ENCODE results near the gene LILRA2. TPM values are rescaled to one million over a fixed set of nuclear protein-coding genes. Genes with fewer than 3 reads are reported as not detected.
"Not testable (repeated sequence)": the region's sequence is repeated elsewhere in the genome, so short reads cannot be mapped to it uniquely, and the experiment has no call there.

The LILRA2 gene
- total RNA-seq, 2 experiments from 2014 or later, result not detected

GRCh38 chr19:54606891-54607784 lies 33.5 kb downstream of the LILRA2 start:
- CTCF ChIA-PET, result no interaction called here
- POLR2A ChIA-PET, result no interaction called here

- ChIA-PET CTCF (no interaction called here), POLR2A (no interaction called here)
These were observed 34.2 kb downstream of the LILRA2 start for GRCh38 chr19:54607785-54608150.

GRCh38 chr19:54608205-54608604 lies 34.6 kb downstream of the LILRA2 start:
- ChIA-PET CTCF (no interaction called here), POLR2A (no interaction called here)

- CTCF ChIA-PET, result no interaction called here
- POLR2A ChIA-PET, result no interaction called here
These were observed 35.2 kb downstream of the LILRA2 start for GRCh38 chr19:54608792-54609191.

- POLR2A ChIA-PET, result no interaction called here
These were observed 35.8 kb downstream of the LILRA2 start for GRCh38 chr19:54609356-54609791.

GRCh38 chr19:54612428-54612827 lies 38.8 kb downstream of the LILRA2 start:
- CTCF ChIA-PET, result no interaction called here

More at GRCh38 chr19:54609356-54609791, 35.8 kb downstream of the LILRA2 start:
- CTCF ChIA-PET, result no interaction called here

GRCh38 chr19:54614726-54615125 lies 41.1 kb downstream of the LILRA2 start:
- ChIA-PET CTCF (no interaction called here), POLR2A (no interaction called here)

More at GRCh38 chr19:54612428-54612827, 38.8 kb downstream of the LILRA2 start:
- POLR2A ChIA-PET, result no interaction called here

- ChIA-PET CTCF (no interaction called here), POLR2A (no interaction called here)
These were observed 42.5 kb downstream of the LILRA2 start for GRCh38 chr19:54616057-54616456.

GRCh38 chr19:54616821-54617560 lies 43.4 kb downstream of the LILRA2 start:
- CTCF ChIA-PET, result no interaction called here
- POLR2A ChIA-PET, result no interaction called here

GRCh38 chr19:54620464-54620863 lies 46.9 kb downstream of the LILRA2 start:
- POLR2A ChIA-PET, result no interaction called here
- CTCF ChIA-PET, result no interaction called here

GRCh38 chr19:54622431-54622830 lies 48.8 kb downstream of the LILRA2 start:
- POLR2A ChIA-PET, result no interaction called here
- CTCF ChIA-PET, result no interaction called here

GRCh38 chr19:54624234-54624633 lies 50.6 kb downstream of the LILRA2 start:
- POLR2A ChIA-PET, result not testable (repeated sequence)

GRCh38 chr19:54624934-54625730 lies 51.5 kb downstream of the LILRA2 start:
- CTCF ChIA-PET, POLR2A ChIA-PET: not testable (repeated sequence)

More at GRCh38 chr19:54624234-54624633, 50.6 kb downstream of the LILRA2 start:
- CTCF ChIA-PET, result not testable (repeated sequence)

- CTCF ChIA-PET, result no interaction called here
These were observed 53.2 kb downstream of the LILRA2 start for GRCh38 chr19:54626757-54627156.

GRCh38 chr19:54627912-54628311 lies 54.3 kb downstream of the LILRA2 start:
- CTCF ChIA-PET, result not testable (repeated sequence)
- POLR2A ChIA-PET, result interaction anchor here (0.6 kb wide), 1 partner anchor 418 kb away, joined by 5 read pairs; no protein-coding TSS in a partner anchor

More at GRCh38 chr19:54626757-54627156, 53.2 kb downstream of the LILRA2 start:
- POLR2A ChIA-PET, result no interaction called here

GRCh38 chr19:54630262-54630661 lies 56.7 kb downstream of the LILRA2 start, which contains the start of gene LILRB1:
Gene LILRB1, plus strand, starts transcription at chr19:54630484. Its CDS starts 590 bp downstream, at chr19:54631074.
- POLR2A ChIA-PET, CTCF ChIA-PET: not testable (repeated sequence)

- CTCF ChIA-PET, result no interaction called here
These were observed 57.2 kb downstream of the LILRA2 start for GRCh38 chr19:54630782-54631181.

GRCh38 chr19:54631489-54632337 lies 58.1 kb downstream of the LILRA2 start:
- POLR2A ChIA-PET, result not testable (repeated sequence)

More at GRCh38 chr19:54630782-54631181, 57.2 kb downstream of the LILRA2 start:
- POLR2A ChIA-PET, result no interaction called here

GRCh38 chr19:54632517-54632916 lies 58.9 kb downstream of the LILRA2 start:
- CTCF ChIA-PET, POLR2A ChIA-PET: not testable (repeated sequence)

More at GRCh38 chr19:54631489-54632337, 58.1 kb downstream of the LILRA2 start:
- CTCF ChIA-PET, result not testable (repeated sequence)
